Epithelial cell of proximal tubule (primary cell): Measurements from ENCODE around the gene LRBA. TPM values are rescaled to one million over a fixed set of nuclear protein-coding genes. Genes with fewer than 3 reads are reported as not detected.

Experiments
- DNase-seq: peaks from one replicate; pipeline ENCODE4 v3.0.0-alpha.2; 2011; ENCODE audit warnings: low read depth
- H3K4me3 ChIP-seq: 2 replicates; pipeline ENCODE4 v1.5.1; 2011; ENCODE audit warnings: low read depth, mild to moderate bottlenecking, low read length
- total RNA-seq: library from RNA; depleted of rRNA; stranded (reverse); fragments of >200 nt; gene quantifications from 2 replicates; pipeline ENCODE4 v1.2.3, GENCODE V29; 2015
- TF ChIP-seq, protein P1 (sequence below): conservative IDR thresholded peaks from 2 replicates; pipeline ENCODE4 v1.5.1; 2012; ENCODE audit warnings: low read depth, mild to moderate bottlenecking, low read length

The LRBA gene
- total RNA-seq, 1 donor from 2014 or later = 58.9 TPM

DNA sequence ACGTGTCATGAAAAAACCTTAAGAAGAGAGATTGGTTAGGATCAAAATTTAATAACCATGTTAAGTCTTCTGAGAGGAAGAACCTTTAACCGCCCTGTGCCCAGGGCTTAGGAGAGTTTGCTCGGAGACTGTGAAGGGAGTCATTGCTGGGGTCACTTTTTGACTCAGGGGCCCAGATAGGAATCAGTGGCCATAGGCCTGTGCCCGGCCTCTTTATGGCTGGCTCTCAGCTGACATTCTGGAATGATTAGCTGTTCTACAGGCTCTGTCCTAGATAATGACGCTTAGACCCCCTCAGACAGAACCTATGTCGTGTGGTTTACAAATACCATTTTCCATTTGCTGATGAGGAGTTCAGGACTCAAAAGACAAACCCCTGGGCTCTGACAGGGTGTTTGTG, 762.8 kb downstream of the LRBA start:
- DNase-seq = no peak
- H3K4me3 ChIP-seq = no peak overlapping the region
- TF ChIP-seq, protein P1, sequence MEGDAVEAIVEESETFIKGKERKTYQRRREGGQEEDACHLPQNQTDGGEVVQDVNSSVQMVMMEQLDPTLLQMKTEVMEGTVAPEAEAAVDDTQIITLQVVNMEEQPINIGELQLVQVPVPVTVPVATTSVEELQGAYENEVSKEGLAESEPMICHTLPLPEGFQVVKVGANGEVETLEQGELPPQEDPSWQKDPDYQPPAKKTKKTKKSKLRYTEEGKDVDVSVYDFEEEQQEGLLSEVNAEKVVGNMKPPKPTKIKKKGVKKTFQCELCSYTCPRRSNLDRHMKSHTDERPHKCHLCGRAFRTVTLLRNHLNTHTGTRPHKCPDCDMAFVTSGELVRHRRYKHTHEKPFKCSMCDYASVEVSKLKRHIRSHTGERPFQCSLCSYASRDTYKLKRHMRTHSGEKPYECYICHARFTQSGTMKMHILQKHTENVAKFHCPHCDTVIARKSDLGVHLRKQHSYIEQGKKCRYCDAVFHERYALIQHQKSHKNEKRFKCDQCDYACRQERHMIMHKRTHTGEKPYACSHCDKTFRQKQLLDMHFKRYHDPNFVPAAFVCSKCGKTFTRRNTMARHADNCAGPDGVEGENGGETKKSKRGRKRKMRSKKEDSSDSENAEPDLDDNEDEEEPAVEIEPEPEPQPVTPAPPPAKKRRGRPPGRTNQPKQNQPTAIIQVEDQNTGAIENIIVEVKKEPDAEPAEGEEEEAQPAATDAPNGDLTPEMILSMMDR = no peak

DNA sequence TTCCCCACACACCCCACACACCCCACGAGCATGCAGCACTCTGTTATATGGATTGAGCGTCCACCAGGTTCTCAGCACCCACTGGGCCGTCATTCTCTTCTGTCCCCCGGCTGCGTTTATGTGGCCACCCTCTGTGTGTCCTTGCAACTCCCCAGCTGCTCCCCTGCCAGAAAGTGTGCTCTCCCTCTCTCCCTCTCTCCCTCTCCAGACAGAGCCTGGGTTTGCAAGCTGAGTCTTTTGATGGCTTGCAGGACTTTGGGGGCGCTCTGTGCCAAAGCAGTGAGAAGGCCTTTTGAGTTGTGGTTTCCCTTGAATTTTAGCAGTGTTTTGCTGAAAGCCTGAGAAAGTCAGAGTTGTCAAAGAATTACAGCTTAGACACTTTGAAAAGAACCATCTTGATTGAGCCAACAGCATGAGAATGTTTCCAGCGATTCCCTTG, 763.3 kb downstream of the LRBA start:
- TF ChIP-seq, protein P1 = no peak
- H3K4me3 ChIP-seq = no peak overlapping the region
- no peak for DNase-seq

DNA sequence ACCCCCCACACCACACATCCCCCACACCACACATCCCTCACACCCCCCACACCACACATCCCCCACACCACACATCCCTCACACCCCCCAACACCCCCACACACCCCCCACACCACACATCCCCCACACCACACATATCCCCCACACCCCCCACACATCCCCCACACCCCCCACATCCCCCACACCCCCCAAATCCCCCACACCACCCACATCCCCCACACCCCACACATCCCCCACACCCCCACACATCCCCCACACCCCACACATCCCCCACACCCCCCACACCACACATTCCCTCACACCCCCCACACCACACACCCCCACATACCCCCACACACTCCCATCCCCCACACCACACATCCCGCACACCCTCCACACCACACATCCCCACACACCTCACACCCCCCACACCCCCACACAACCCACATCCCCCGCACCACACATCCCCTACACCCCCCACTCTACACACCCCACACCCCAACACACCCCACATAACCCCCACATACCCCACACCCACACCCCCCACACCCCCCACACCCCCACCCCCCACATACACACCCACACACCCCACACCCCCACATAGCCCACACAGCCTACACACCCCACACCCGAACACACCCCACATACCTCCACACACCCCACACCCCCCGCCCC, 764.0 kb downstream of the LRBA start:
- TF ChIP-seq, protein P1 = no peak
- DNase-seq = no peak
- no peak overlapping the region for H3K4me3 ChIP-seq

DNA sequence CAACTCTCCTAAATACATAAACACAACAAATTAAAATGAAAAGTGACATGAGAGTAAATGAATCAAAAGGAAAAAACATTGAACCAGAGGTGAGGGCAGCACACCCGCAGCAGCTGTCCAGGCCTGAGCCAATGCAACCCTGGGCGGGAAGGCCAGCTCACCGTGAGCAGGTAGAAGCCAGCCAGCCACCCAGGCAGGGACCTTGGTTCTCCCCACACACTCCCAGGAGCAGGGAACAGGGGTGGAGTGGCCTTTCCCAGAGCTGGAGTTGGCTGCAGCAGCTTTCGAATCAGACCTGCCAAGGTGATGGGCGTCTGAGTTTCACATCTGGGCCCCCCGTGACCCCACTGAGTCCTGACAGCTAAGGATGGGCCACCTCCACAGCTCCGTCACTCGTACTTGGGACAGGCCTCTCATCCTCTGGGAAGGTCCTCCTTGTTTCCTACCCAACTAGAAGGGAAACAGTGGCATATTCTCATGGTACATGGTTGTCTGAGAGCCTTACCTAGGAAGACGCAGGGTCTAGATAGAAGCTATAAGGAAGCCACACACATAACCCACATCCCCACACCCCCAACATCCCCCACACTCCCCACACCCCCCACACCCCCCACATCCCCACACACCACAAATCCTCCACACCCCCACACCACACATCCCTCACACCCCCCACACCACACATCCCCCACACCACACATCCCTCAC, 764.6 kb downstream of the LRBA start:
- no peak for DNase-seq
- TF ChIP-seq, protein P1 = no peak
- no peak overlapping the region for H3K4me3 ChIP-seq

DNA sequence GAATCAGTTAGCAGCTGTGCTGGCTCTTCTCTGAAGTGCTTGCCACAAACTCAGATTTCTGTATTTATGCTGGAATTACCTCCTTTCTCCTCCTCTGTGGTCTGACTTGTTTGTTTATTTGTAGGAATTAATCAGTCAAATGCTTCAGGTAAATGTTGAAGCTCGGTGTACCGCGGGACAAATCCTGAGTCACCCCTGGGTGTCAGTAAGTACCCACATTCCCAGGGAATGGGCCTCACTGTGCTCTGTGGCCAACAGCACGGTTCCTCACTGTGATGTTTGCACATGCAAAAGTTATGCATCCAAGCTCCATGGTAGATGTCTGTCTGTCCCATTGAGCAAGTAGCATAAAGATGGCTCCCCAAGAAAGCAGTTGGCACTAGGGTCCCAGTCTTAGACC, 766.9 kb downstream of the LRBA start:
- no peak overlapping the region for H3K4me3 ChIP-seq
- TF ChIP-seq, protein P1 = peak; percentile 9
- DNase-seq = no peak

DNA sequence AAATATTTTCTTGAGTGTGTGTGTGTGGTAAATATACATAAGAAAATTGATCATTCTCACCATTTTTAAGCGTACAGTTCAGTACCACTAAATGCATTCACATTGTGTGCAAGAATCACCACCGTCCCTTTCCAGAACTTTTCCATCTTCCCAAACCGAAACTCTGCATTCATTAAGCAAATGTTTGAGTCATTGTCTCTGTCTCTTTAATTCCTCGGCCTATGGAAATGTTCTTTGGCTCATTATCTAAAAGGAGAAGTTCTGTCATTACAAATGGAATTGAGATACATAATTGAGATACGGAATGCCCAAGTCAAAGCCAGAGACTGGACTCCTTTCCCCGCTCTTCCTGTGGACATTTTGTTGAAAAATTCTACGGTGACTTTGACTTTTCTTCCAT, 767.9 kb downstream of the LRBA start:
- H3K4me3 ChIP-seq = no peak overlapping the region
- TF ChIP-seq, protein P1 = no peak
- no peak for DNase-seq
